ENCODE measurements around the gene SLCO3A1.

DNA sequence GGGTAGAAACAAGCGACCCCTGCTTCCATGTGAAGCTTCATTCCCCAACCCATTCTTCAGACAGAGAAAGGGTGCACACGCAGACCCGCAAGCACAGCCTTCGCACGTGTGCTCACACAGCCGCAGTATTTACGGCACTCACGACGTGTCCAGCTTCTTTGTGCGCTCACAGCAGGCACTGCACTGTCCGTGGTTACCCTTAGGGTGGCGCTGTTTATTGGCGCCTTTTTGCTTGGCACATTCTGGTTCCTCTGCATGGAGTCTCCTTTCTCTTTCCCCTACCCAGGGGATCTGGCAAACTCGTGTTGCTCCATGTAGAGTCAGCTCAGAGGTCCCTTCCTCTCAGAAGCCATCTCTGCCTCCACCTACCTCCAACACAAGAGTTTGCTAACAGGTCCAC is 115.1 kb downstream of the SLCO3A1 start:
- no peak for TF ChIP-seq POLR2A (IDR thresholded peaks at IDR 0.05)
- TF ChIP-seq, protein P1, sequence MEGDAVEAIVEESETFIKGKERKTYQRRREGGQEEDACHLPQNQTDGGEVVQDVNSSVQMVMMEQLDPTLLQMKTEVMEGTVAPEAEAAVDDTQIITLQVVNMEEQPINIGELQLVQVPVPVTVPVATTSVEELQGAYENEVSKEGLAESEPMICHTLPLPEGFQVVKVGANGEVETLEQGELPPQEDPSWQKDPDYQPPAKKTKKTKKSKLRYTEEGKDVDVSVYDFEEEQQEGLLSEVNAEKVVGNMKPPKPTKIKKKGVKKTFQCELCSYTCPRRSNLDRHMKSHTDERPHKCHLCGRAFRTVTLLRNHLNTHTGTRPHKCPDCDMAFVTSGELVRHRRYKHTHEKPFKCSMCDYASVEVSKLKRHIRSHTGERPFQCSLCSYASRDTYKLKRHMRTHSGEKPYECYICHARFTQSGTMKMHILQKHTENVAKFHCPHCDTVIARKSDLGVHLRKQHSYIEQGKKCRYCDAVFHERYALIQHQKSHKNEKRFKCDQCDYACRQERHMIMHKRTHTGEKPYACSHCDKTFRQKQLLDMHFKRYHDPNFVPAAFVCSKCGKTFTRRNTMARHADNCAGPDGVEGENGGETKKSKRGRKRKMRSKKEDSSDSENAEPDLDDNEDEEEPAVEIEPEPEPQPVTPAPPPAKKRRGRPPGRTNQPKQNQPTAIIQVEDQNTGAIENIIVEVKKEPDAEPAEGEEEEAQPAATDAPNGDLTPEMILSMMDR (IDR thresholded peaks at IDR 0.05) = no peak
